ENCODE data around the gene GMIP. TPM values are rescaled to one million over a fixed set of nuclear protein-coding genes. Genes with fewer than 3 reads are reported as not detected.
"Not testable (repeated sequence)": the region's sequence is repeated elsewhere in the genome, so short reads cannot be mapped to it uniquely, and the experiment has no call there.

Gene GMIP
- total RNA-seq, 1 donor from 2014 or later: 18.5 TPM

GRCh38 chr19:19600793-19601330, 42.6 kb downstream of the GMIP start:
- DNase-seq (ENCODE audit: low spot score): no peak
- Mint-ChIP-seq H3K27ac (ENCODE audit: unreplicated experiment) (no peak overlapping the region), H3K4me3 (ENCODE audit: unreplicated experiment) (no peak overlapping the region), H3K9me3 (ENCODE audit: unreplicated experiment) (no peaks in the 10 kb centered on the region), H3K27me3 (ENCODE audit: unreplicated experiment) (peaks cover 3% of the 10 kb centered on the region), H3K36me3 (ENCODE audit: low read depth, unreplicated experiment) (peaks cover 3% of the 10 kb centered on the region), H3K4me1 (ENCODE audit: unreplicated experiment) (no peaks in the 10 kb centered on the region)
- no peak for TF ChIP-seq CTCF (IDR thresholded peaks at IDR 0.05; ENCODE audit: unreplicated experiment)

- H3K4me3 Mint-ChIP-seq (ENCODE audit: unreplicated experiment); DNase-seq (ENCODE audit: low spot score); H3K9me3 Mint-ChIP-seq (ENCODE audit: unreplicated experiment); H3K27ac Mint-ChIP-seq (ENCODE audit: unreplicated experiment); H3K4me1 Mint-ChIP-seq (ENCODE audit: unreplicated experiment); H3K36me3 Mint-ChIP-seq (ENCODE audit: low read depth, unreplicated experiment); H3K27me3 Mint-ChIP-seq (ENCODE audit: unreplicated experiment): not testable (repeated sequence)
Measured at GRCh38 chr19:19598728-19599451, 44.6 kb downstream of the GMIP start.

GRCh38 chr19:19597809-19598306, 45.6 kb downstream of the GMIP start:
- DNase-seq (ENCODE audit: low spot score): no peak
- H3K36me3 Mint-ChIP-seq (ENCODE audit: low read depth, unreplicated experiment): peaks cover 3% of the 10 kb centered on the region
- H3K9me3 Mint-ChIP-seq (ENCODE audit: unreplicated experiment): no peaks in the 10 kb centered on the region
- H3K27ac Mint-ChIP-seq (ENCODE audit: unreplicated experiment): no peak overlapping the region
- peaks cover 3% of the 10 kb centered on the region for H3K27me3 Mint-ChIP-seq (ENCODE audit: unreplicated experiment)
- no peak for TF ChIP-seq CTCF (IDR thresholded peaks at IDR 0.05; ENCODE audit: unreplicated experiment)
- no peak overlapping the region for H3K4me3 Mint-ChIP-seq (ENCODE audit: unreplicated experiment)
- H3K4me1 Mint-ChIP-seq (ENCODE audit: unreplicated experiment): no peaks in the 10 kb centered on the region

GRCh38 chr19:19595171-19595701, 48.2 kb downstream of the GMIP start:
- no peak for DNase-seq (ENCODE audit: low spot score)
- H3K27ac Mint-ChIP-seq (ENCODE audit: unreplicated experiment): no peak overlapping the region

GRCh38 chr19:19594381-19594780, 49.1 kb downstream of the GMIP start:
- H3K9me3 Mint-ChIP-seq (ENCODE audit: unreplicated experiment): no peaks in the 10 kb centered on the region
- H3K36me3 Mint-ChIP-seq (ENCODE audit: low read depth, unreplicated experiment): peaks cover 3% of the 10 kb centered on the region
- H3K4me1 Mint-ChIP-seq (ENCODE audit: unreplicated experiment): no peaks in the 10 kb centered on the region
- no peak overlapping the region for H3K27ac Mint-ChIP-seq (ENCODE audit: unreplicated experiment)
- H3K4me3 Mint-ChIP-seq (ENCODE audit: unreplicated experiment): no peak overlapping the region
- no peak for TF ChIP-seq CTCF (IDR thresholded peaks at IDR 0.05; ENCODE audit: unreplicated experiment)
- no peak for DNase-seq (ENCODE audit: low spot score)
- H3K27me3 Mint-ChIP-seq (ENCODE audit: unreplicated experiment): no peaks in the 10 kb centered on the region

More at GRCh38 chr19:19595171-19595701, 48.2 kb downstream of the GMIP start:
- H3K4me1 Mint-ChIP-seq (ENCODE audit: unreplicated experiment): no peaks in the 10 kb centered on the region
- no peak for TF ChIP-seq CTCF (IDR thresholded peaks at IDR 0.05; ENCODE audit: unreplicated experiment)
- no peaks in the 10 kb centered on the region for H3K9me3 Mint-ChIP-seq (ENCODE audit: unreplicated experiment)
- H3K27me3 Mint-ChIP-seq (ENCODE audit: unreplicated experiment): no peaks in the 10 kb centered on the region
- peaks cover 3% of the 10 kb centered on the region for H3K36me3 Mint-ChIP-seq (ENCODE audit: low read depth, unreplicated experiment)
- no peak overlapping the region for H3K4me3 Mint-ChIP-seq (ENCODE audit: unreplicated experiment)
